Adrenal gland (tissue), 12 donors: ENCODE data around the gene WDR6. TPM values are rescaled to one million over a fixed set of nuclear protein-coding genes. Genes with fewer than 3 reads are reported as not detected.

Experiments
- DNase-seq, 7 donors: peaks; one replicate each; pipeline ENCODE4 v3.0.0-alpha.2; 2019 to 2020
- H3K27ac ChIP-seq, 5 donors: fragments of 200-600 bp; sonication (generic) in 4 of 5; 1 replicate in 3 of 5; 2 replicates in 2 of 5; pipeline versions ENCODE4 v1.5.1 to v1.8.0; 2016 to 2020; ENCODE audit warnings: mild to moderate bottlenecking in 1 of 5
- H3K27me3 ChIP-seq: fragments of 200-600 bp; 2 replicates; pipeline ENCODE4 v1.8.0; 2021
- H3K36me3 ChIP-seq, 2 donors: fragments of 200-600 bp; replicated peaks in 1 of 2; 1 replicate in 1 of 2; 2 replicates in 1 of 2; pipeline versions ENCODE4 v1.5.1 to v1.8.0; 2018 to 2022
- H3K4me1 ChIP-seq, 2 donors: fragments of 200-600 bp; replicated peaks in 1 of 2; 1 replicate in 1 of 2; 2 replicates in 1 of 2; pipeline versions ENCODE4 v1.5.1 to v1.8.0; 2018 to 2021
- H3K4me3 ChIP-seq, 4 donors: fragments of 200-600 bp; sonication (generic) in 3 of 4; one replicate each; pipeline ENCODE4 v1.5.1; 2016 to 2018
- H3K9me3 ChIP-seq, 3 donors: fragments of 200-600 bp; sonication (generic) in 1 of 3; replicated peaks in 1 of 3; 1 replicate in 2 of 3; 2 replicates in 1 of 3; pipeline versions ENCODE4 v1.5.1 to v1.8.0; 2016 to 2021
- POLR2A ChIP-seq, 2 donors: fragments of 450-650 bp; IDR thresholded peaks; one replicate each; pipeline ENCODE4 v1.6.1; 2017; ENCODE audit warnings: antibody characterized with exemption in 2 of 2, mild to moderate bottlenecking in 2 of 2, moderate library complexity in 1 of 2
- WGBS, 4 donors: extraction: QIAGEN DNeasy Blood & Tissue Kit in 2 of 4; methylation state at CpG; one replicate each; pipeline versions ENCODE4 v1.1.5 to v1.1.7; 2013 to 2017; 5-methylcytosine and 5-hydroxymethylcytosine counted together
- intact Hi-C, 2 donors: fragments of 100-400 bp; cut with DNase I; formaldehyde crosslinking; loops; one replicate each; pipeline versions ENCODE4 v1.14.1 to v1.15.0; 2022 to 2023
- polyA plus RNA-seq, 3 donors: library from polyadenylated mRNA; stranded (reverse); fragments of 200-250 nt in 2 of 3; fragments of 350-450 nt in 1 of 3; fragmentation: Illumina TruSeq in 1 of 3; extraction: RNeasy Lipid Tissue Mini Kit (QIAGEN cat#74804) in 1 of 3; gene quantifications; one replicate each; pipeline ENCODE4 v1.2.3, GENCODE V29; 2013 to 2014
- total RNA-seq, 9 donors: library from RNA; depleted of rRNA in 4 of 9; stranded (reverse); fragments of >200 nt in 4 of 9; fragments of 120-200 nt in 1 of 9; fragmentation: NEBNext Ultra II Directional in 1 of 9; extraction: Animal tissue kit (Norgen Biotek cat#: 25700) in 1 of 9; gene quantifications; one replicate each; pipeline versions ENCODE4 v1.1.0 to v1.2.4, GENCODE V29; 2013 to 2023
- TF ChIP-seq, protein P1 (sequence below), 6 experiments: fragments of 450-650 bp in 4 of 6; fragments of 200-600 bp in 2 of 6; sonication (generic) in 1 of 6; IDR thresholded peaks; 1 replicate in 5 of 6; 2 replicates in 1 of 6; pipeline versions ENCODE4 v1.5.1 to v1.8.0; 2016 to 2021; ENCODE audit warnings: antibody characterized with exemption in 6 of 6, mild to moderate bottlenecking in 2 of 6, moderate library complexity in 1 of 6
- donor health status: healthy with polysubstance abuse.
- donor health status: Bipolar disorder and iron deficiency.
- donor health status: DM: yes; HTN: yes; CAD: no.
- donor health status: DM: no; HTN: no; CAD: no.
- donor health status: DM: no; HTN: no; CAD: no.
- donor health status: DM: yes; HTN: yes; CAD: no.

WDR6 gene
- total and polyA plus RNA-seq, 12 donors, result 86.0 to 699 (median 177) TPM

DNA sequence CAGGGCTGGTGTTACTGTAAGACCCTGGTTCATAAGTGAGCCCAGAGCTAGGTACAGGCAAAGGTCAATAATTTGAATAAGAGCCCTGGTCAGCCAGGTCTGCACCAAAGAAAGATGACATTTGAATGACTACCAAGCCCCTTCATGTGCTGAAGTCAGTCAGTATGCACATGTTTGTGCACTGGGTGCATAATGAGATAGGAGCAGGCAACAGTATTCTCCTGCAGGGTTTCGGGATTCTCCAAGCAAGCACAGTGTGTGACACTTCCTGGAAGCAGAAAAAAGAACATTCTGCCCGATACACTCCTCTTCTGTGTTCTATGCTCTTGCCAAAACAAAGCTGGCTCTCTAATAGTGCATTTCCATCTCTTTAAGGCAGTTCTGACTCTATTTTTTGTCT is 27.5 kb downstream of the WDR6 start:
- intact Hi-C loops, result no loop called here
- DNase-seq, result no peak
- 81 to 95% (median 93%) methylated on average over 2 of the region's 2 CpGs for WGBS, 4 donors
- Histone ChIP-seq H3K4me3 (no peak overlapping the region), H3K27ac (no peak overlapping the region), H3K36me3 (peaks cover 0 to 48% of the 10 kb centered on the region in 2 donors), H3K9me3 (no peaks in the 10 kb centered on the region), H3K27me3 (no peaks in the 10 kb centered on the region), H3K4me1 (peaks cover 0 to 3% of the 10 kb centered on the region in 2 donors)
- TF ChIP-seq POLR2A (IDR thresholded peaks at IDR 0.05), result no peak
- TF ChIP-seq, protein P1, sequence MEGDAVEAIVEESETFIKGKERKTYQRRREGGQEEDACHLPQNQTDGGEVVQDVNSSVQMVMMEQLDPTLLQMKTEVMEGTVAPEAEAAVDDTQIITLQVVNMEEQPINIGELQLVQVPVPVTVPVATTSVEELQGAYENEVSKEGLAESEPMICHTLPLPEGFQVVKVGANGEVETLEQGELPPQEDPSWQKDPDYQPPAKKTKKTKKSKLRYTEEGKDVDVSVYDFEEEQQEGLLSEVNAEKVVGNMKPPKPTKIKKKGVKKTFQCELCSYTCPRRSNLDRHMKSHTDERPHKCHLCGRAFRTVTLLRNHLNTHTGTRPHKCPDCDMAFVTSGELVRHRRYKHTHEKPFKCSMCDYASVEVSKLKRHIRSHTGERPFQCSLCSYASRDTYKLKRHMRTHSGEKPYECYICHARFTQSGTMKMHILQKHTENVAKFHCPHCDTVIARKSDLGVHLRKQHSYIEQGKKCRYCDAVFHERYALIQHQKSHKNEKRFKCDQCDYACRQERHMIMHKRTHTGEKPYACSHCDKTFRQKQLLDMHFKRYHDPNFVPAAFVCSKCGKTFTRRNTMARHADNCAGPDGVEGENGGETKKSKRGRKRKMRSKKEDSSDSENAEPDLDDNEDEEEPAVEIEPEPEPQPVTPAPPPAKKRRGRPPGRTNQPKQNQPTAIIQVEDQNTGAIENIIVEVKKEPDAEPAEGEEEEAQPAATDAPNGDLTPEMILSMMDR (IDR thresholded peaks at IDR 0.05), result no peak

DNA sequence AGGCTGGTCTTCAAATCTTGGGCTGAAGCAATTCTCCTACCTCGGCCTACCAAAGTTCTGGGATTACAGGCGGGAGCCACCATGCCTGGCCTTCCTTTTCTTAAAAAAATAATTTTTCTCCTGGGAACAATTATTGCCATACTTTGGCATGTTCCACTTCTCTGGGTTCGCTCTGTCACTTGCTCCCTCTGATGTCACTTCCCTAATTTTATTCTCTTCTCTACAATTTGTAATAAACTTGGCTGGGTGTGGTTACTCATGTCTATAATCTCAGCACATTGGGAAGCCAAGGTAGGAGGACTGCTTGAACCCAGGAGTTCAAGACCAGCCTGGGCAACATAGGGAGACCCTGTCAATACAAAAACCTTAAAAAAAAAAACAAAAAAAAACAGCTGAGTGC is 28.1 kb downstream of the WDR6 start:
- intact Hi-C loops, result no loop called here
- H3K36me3 ChIP-seq, result peaks cover 0 to 48% of the 10 kb centered on the region in 2 donors
- WGBS, 4 donors, result 85 to 92% (median 90%) methylated on average over 3 of the region's 3 CpGs

DNA sequence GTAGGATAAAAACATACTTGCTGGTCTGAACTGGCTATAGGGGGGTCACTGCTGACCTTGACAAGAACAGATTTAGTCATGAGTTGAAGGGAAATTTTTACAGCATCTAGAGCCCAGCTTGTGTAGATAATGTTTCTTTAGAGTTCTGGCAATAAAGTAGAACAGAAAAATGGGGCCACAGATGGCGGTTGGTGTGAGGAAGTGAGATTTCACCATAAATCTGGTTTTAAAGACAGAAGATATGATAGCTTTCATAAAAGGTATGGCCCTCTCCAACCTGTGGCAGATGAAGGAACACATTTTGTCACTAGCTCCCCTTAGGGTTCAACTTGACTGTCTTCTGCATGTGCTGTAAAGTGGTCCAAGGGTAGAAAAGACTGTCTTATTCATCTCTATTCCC is 46.4 kb downstream of the WDR6 start:
- Histone ChIP-seq H3K36me3 (peaks cover 0 to 68% of the 10 kb centered on the region in 2 donors), H3K4me3 (no peak overlapping the region), H3K4me1 (no peaks in the 10 kb centered on the region), H3K9me3 (no peaks in the 10 kb centered on the region), H3K27me3 (no peaks in the 10 kb centered on the region), H3K27ac (no peak overlapping the region)
- no peak for TF ChIP-seq POLR2A (IDR thresholded peaks at IDR 0.05)
- TF ChIP-seq, protein P1 (IDR thresholded peaks at IDR 0.05), result no peak
- no peak for DNase-seq
- WGBS, 4 donors, result 71 to 95% (median 86%) methylated on average over 1 of the region's 1 CpG
- intact Hi-C loops, result no loop called here

More for the DNA sequence above, 28.1 kb downstream of the WDR6 start:
- no peak for TF ChIP-seq POLR2A (IDR thresholded peaks at IDR 0.05)
- TF ChIP-seq, protein P1 (IDR thresholded peaks at IDR 0.05), result no peak
- no peak for DNase-seq
- no peaks in the 10 kb centered on the region for H3K27me3 ChIP-seq
- H3K9me3 ChIP-seq, result no peaks in the 10 kb centered on the region
- H3K4me3 ChIP-seq, result no peak overlapping the region
- H3K4me1 ChIP-seq, result no peaks in the 10 kb centered on the region
- no peak overlapping the region for H3K27ac ChIP-seq

DNA sequence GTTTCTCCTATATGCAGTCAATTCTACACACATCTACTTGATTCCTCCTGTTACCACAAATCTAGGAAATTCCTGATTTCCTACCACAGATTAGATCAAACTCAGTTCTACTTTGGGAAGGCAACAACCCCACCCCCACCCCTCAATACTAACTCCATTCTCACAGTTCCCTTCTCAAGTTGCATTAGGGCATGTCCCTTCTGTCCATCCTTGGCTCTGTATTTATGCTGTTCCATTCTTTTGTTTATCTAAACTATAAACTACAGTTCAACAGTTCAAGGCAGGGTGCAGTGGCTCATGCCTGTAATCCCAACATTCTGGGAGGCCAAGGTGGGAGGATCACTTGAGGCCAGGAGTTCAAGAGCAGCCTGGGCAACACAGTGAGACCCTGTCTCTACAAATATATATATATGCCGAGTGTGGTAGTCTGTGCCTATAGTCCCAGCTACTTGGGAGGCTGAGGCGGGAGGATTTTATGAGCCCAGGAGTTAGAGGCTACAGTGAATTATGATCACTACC is 47.2 kb downstream of the WDR6 start:
- no peak overlapping the region for H3K27ac ChIP-seq
- no peak for TF ChIP-seq POLR2A (IDR thresholded peaks at IDR 0.05)
- H3K4me1 ChIP-seq, result no peaks in the 10 kb centered on the region
- peaks cover 0 to 68% of the 10 kb centered on the region in 2 donors for H3K36me3 ChIP-seq
- no peaks in the 10 kb centered on the region for H3K27me3 ChIP-seq
- no peaks in the 10 kb centered on the region for H3K9me3 ChIP-seq
- 86 to 97% (median 93%) methylated on average over 2 of the region's 2 CpGs for WGBS, 4 donors
- no peak for DNase-seq
- H3K4me3 ChIP-seq, result no peak overlapping the region
- intact Hi-C loops, result no loop called here

DNA sequence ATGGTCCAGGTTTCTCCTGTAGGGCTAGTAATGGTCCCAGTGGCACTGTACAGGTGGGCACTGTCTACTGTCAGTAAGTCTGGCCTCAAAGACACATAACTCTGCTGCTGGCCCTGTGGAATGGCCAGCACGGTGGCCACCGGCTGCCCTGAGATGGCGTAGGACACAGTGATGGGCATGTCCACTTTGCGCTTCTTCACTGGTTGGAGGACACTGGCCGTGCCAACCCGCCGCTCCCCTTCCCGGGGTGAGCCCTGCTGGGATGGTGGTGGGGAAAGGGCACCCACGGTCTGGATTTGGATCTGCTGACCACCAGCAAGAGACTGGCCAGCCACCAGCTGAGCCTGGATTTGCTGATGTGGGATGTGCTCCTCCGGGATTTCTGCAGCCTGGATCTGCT is 50.1 kb downstream of the WDR6 start:
- TF ChIP-seq POLR2A (IDR thresholded peaks at IDR 0.05), result no peak
- TF ChIP-seq, protein P1 (IDR thresholded peaks at IDR 0.05), result no peak
- H3K27ac ChIP-seq, result peak overlapping the region in 1 of 5 donors; percentile 38
- H3K36me3 ChIP-seq, result peaks cover 0 to 74% of the 10 kb centered on the region in 2 donors
- no peak for DNase-seq
- no peaks in the 10 kb centered on the region for H3K9me3 ChIP-seq
- WGBS, 4 donors, result 92 to 96% (median 92%) methylated on average over 9 to 10 of the region's 10 CpGs; no CpG with 5 or more reads in 1 of the 4 donors
- intact Hi-C loops, result no loop called here
- H3K4me3 ChIP-seq, result no peak overlapping the region
- no peaks in the 10 kb centered on the region for H3K4me1 ChIP-seq
- H3K27me3 ChIP-seq, result no peaks in the 10 kb centered on the region
